GM18519 (cell line): Measurements from ENCODE around the gene GALNT7.

ENCODE experiments used
- ATAC-seq: cut with Tn5 transposase; IDR thresholded peaks from one replicate; pipeline ENCODE4 v1.9.1; 2021; ENCODE audit warnings: mild to moderate bottlenecking, moderate library complexity; ENCODE audit not compliant: unreplicated experiment, low FRiP score

Gene GALNT7

DNA sequence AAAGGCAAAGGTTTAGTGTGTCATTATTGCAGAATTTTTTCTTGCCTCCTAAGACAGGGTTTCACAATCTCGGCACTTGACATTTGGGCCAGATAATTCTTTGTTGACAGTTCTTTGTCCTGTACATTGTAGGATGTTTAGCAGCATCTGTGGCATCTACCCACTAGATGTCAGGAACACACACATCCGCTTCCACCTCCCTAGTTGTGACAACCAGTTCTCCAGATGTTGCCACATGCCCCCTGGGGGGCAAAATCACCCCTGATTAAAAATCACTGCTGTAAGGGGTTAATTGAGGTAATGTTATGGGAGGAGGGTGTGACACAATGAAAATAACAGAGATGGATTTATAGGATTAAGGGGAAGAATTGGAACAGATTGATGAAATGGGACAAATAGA lies 90.3 kb downstream of the GALNT7 start:
- ATAC-seq, result no peak

DNA sequence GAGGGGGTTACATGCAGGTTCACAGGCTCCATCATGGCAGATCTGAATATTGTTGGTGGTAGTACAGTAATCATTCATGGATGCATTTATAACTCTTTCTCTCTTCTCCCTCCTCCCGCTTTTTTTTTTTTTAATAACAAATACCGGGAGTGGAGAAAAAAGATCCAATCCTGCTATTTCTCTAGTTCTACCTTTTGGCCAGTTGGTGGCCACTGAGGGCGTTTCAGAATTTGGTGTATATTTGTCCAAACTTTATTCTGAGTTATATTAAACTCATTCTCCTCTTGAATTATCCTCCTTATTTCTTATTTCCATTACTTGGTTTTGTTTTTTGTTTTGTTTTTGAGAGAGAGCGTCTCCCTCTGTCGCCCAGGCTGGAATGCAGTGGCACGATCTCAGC lies 90.7 kb downstream of the GALNT7 start:
- no peak for ATAC-seq

DNA sequence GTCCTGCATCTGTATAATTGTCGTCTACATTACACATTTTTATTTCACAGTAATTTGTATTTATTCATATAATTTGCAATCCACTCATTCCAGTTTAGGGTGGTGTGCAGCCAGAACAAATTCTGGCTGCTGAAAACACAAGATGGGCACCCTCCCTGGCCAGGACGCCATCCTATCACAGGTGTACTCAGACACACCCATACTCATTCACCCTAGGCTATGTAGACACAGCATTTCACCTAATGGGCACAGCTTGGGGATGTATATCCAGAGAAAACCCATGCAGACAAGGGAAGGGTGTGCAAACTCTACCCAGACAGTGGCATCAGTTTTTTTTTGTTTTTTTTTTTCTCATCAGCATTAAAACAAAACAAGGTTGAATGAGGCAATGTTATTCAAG lies 92.4 kb downstream of the GALNT7 start:
- no peak for ATAC-seq

DNA sequence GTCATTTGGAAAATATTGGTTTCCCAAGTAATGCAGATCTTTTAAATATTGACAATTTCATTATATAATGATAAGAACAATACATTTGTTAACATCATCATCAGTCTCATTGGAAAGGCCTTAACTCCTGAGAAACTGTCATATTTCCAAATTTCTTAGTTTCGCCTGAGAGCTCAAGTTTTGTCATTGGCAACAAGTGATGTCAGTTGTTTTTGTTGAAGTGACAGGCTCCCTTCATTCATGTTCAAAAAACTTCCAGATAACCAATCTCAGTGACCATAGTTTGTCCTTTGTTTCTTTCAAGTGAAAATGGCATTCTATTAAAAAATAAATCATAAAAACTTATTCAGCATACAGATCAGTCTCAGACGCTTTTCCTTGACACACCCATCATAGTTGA lies 93.8 kb downstream of the GALNT7 start:
- ATAC-seq, result no peak

DNA sequence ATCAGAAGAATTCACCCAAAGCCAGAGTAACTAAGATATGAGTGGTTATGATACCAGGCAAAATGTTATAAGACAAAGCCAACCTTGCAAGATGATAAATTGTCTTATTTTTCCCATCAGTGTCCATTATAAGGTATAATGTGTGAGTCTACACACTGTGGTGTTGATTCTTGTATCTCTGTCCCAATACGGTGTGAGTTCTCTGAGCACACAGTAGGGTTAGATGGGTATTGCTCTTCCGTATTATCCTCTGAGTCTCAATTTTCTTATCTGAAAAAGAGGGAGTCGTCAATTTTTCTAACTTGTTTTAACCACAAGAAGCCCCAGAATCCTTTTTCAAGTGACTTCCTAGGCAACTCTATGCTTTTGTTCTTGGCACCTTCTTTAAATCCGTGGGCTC lies 95.6 kb downstream of the GALNT7 start:
- no peak for ATAC-seq

DNA sequence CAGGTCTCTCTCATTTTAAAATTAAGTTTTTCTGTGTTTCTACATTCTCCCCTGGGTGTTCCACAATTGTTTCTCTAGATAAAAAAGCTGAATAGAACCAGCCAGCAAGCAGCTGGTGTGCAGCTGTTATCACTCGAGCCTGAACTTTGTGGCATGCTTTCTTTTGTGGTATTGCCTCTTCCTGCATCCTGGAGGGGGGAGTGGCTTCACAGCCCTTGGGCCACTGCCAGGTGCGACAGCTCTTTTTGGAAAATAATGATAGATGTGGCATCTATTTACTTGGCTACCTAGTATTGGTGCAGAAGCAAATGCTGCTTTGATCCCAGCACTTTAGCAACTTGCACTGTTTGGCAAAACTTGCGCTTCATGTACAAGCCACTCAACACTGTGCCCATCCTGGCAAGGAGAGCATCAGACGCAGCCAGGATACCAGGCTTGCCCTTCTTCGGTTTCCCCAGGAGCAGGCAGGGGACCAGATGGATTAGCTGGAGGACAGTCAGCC lies 96.1 kb downstream of the GALNT7 start:
- peak; percentile 79 for ATAC-seq

DNA sequence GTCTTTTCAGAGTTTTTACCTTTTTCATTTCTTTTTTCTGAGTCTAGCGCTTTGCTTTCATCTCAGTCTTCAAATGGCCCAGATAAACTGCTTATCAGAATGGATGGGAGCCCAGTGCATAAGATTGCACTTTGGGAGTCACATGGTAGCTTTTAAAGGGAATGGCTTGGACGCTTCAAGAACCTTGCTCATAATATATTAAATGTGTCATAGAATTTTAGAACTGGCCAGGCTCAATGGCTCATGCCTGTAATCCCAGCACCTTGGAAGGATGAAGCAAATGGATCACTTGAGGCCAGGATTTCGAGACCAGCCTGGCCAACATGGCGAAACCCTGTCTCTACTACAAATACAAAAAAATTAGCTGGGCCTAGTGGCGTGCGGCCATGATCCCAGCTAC lies 97.1 kb downstream of the GALNT7 start:
- no peak for ATAC-seq

DNA sequence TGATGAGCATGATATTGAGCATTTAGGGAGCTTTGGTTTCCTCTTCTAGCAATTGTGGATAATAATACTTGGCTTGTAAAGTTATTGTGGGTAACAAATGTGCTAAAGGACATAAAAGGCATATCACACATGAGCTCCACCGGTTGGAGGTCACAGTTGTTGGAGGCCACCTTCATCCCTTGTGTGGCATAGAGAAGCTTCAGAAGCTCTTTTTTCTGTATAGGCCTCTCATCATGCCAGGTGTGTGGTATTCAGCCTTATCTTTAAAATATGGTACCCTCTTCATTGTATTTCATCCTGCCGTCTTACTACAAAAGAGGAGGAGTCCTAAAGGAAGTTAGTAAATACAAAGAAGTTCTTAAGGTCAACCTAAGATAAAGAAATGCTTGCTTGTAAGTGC lies 99.1 kb downstream of the GALNT7 start:
- no peak for ATAC-seq

DNA sequence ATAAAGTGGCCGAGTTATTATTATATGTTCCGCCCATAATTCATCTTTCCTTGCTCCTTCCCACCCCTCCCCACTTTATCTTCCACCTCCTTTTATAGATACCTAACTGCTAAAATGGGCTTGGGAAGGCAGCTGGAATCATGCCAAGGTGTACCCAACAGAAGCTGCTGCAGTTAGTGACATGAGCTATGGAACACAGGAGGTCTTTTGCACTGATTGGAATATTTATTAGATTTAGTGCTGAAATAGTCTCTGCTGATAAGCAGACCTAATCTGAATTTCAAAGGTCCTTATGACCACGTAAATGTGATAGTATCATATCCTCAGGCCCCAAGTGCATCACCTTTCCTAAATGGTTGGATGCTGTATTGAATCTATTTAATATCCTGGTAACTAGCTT lies 100.7 kb downstream of the GALNT7 start:
- ATAC-seq, result no peak

DNA sequence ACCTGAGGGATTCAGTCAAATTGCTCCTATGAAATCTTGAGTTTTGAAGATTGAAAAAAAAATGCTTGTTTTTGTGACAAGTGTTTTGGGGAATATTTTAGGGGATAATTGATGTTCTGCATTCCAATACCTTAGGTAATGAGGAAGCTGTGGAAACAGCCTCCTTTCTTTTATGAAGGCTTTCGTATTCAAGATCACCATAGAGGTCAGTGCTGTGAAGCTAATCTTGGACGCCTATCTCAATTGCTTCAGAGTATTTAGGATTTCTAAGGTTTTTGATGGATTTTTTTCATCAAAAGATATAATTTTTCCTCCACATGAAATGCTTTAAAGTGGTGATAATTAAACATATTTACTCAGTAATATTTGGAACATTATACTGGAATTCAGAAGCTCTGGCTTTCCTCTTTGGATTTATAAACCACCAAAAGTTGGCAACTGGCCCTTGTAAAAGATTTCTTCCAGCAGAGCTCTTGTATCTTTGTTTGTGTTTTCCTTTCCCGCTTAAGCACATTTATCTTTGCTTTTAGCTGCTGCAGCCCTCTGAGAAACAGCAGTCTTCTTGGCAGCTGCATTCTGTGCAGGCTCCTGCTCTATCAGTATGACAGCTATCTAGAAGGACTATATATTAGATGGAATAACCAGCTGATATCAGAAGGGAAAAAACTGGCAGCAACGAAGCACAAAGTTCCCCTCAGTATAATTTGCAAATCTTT lies 101.9 kb downstream of the GALNT7 start:
- no peak for ATAC-seq

DNA sequence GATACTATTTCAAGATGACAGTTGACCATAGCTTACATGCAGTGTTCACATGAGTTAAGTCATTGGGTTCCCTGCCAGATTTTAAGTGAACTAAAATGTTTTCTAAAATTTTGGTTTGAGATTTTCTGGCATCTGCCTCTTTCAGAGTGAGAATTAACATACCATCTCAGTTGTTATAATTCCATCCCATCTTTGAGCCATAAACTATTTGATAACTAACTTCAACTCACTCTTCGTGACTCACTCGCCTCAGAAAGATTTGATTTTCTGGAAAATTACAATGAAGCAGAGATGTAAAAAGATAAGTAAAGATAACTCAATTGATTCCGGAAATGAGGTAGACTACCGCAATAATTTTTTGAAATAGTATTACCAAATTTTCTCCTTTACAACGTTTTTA lies 103.7 kb downstream of the GALNT7 start:
- no peak for ATAC-seq

DNA sequence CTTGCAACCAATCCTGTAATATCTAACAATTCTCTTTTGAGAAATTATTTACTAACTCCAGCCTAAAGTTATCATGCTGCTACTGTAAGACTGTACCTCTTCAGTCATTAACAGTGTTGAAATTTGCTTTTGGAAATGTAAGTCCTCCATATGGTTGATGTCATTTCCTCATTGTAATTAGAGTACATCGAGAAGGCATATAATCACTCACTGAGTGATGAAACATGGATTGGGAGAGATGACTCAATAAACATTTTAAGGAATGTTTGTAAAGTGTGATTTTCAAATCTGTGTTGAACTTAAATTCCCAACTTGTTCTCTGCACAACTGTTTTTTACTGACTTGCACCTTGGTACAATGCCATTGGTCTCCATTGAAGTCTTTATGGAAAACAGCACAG lies 104.4 kb downstream of the GALNT7 start:
- ATAC-seq, result no peak

DNA sequence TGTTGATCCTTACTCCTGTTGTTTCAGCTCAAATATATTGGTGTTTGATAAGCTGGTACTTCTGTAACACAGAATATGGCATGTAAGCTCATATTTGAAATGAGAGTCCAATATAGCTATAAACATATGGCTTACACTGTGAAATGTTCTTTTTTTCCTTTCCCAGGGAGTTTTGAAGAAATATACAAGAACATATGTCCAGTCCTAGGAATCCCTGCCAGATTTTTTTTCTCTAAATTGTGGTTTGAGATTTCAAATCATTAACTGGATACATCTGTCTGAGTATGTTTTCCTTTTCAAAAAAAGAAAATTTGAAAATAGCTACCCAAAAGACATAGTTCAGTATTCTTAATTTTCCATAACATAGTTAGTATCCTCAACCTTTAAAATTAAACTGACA lies 105.3 kb downstream of the GALNT7 start:
- ATAC-seq, result no peak

DNA sequence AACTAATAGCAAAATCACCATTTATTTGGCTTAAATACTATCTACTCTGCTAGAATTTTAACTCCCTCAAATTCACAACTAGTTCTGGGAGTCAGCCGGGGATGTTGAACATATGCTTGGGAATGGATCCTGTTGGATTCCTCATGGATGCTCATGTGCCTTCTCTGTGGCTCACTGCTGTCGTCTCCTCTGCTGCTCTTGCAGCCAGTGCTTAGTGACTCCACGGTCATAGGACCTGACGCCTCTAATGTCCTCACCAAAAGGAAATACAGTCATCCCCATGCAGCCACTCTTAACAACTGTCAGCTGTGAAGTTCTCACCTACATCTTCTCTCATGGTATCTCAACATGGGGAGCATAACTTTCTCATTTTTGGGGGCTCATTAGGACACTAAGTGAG lies 106.1 kb downstream of the GALNT7 start:
- ATAC-seq, result no peak

DNA sequence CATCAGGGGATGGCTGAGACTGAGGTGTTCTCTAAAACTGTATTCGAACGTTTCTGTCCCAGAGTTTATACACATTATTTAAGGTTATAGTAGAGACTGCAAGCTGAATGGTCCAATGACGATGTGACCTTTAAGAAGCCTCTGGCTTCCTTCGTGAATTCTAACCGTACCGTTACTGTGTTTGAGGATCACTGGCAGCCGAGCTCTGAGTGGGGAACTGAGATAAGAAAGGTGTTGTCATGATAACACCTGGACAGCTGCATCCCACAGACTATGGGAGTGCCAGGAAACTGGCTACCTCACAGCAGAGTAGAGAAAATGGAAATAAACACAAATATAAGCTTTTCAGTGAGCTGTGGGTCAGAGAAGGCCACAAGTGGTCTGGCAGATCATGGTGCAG lies 106.5 kb downstream of the GALNT7 start:
- ATAC-seq, result no peak

DNA sequence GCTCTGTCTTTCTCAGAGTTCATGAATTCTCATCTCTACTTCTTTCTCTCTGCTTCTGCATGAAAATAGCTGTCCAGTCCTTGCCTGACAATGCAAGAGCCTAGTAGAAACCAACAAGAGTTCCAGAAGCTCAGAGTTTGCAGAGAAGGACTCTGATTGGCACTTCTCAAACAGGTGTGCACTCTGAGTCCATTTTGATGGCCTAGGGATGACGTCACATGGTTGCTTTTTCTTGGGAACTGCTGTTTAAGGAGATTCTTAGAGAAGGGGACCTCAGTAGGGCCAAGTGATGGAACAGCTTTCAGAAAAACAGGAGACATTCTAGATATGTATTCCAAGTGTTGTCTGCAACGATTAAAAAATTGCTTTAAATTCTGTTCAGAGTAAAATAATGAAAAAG lies 108.7 kb downstream of the GALNT7 start:
- ATAC-seq, result no peak

DNA sequence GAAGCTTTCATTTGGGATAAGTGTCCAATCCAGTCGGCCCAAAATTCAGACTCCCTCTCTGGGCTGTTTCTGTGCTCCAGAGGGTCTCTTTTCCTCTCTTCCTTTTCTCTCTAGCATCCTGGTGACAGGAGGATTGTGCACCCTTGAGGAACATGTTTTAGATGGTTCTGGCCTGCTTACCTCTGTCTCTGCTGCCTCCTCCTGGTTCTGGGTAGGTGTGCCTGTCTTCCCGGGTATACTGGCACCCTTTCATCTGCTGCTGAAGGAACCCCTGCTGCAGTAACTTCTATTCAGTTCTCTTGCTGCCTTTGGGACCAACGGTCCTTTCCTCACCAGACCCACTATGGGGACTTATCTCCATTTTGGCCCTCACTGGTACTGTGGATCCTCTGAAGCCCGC lies 112.4 kb downstream of the GALNT7 start:
- no peak for ATAC-seq

DNA sequence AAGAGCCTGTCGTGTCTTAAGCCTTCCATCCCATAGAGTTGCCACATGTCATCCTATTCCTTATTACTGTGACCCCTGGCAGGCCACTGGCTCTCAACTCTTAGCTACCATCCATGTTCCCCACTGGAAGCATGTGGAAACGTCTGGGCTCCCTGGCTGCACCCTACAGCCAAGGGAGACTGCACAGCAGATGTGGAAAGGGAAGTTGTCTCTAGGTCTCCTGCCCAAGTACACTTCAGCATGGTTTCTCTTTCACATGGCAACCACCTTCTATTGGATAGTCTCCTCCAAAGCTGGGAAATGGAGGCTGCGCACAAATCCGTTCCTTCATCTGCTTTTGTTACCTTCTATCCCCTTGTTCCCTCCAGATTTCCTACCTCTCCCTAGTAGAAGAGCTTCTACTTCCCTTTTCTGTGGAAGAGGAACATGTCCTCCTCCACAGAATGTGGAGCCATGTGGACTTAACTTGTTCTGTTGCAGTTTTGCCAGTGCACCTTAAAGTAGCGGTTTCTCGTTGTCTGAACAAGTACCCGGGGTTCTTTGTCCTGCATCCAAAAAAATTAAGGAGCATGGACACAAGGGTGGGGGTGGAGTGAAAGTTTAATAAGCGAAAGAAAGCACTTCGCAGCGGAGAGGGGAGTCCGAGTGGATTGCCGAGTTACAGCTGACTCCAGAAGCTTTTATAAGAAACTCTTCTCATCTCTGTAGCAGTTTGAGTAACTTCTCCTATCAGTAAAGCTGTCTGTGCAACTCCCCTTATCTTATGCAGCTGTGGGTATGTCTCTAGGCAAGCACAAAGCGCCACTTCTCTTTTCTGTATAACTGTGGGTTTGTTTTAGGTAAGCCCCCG lies 113.0 kb downstream of the GALNT7 start:
- no peak for ATAC-seq

DNA sequence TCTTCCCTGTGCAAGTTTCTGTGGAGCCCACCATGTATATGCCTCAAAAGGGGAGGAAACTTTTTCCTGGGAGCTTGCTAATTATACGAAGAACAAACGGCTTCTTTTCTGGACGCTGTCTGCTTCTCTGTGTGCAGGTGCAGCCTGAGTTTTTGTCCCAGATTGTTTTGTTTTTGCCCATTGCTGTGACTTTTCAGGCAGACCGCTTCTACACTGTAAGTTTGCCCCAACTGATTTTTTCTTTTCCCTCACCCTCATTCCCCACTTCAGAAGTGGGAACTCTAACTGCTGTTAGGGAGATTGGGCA lies 113.6 kb downstream of the GALNT7 start:
- ATAC-seq, result no peak

DNA sequence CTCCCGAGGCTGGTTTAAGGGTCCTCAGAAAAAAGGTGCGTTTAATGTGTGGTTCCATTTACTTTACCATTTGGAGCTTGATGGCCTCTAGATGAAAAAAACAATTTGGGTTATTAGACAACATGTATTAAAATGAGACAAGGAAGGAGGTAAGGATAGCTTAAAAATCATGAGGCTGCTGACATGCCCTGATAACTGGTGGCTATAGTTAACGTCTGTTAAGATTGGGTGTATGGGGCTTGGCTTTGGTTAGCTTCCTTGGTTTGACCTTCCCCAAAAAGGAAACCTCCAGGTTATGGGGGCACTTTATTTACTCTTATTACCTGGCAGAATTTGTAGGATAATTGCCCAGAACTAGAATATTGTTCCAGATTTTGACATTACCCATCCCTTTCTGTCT lies 114.0 kb downstream of the GALNT7 start:
- ATAC-seq, result no peak

DNA sequence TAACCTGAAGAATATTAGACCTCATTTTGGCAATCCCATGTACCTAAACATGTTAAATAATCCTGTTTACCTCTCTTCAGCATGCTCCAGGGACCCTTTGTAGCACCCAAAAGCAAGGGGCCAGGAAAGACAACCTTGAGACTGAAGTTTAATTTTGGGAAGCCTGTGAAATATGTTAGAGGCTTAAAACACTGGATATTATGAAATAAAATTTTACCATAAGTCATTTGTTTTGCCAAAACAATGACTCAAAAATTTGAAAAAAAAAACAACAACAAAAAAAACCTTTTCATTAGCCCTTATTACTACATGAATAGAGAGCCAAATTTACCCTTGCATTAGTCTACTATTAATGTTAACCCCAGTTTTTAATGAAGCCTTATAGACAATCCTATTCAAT lies 115.9 kb downstream of the GALNT7 start:
- ATAC-seq, result no peak

DNA sequence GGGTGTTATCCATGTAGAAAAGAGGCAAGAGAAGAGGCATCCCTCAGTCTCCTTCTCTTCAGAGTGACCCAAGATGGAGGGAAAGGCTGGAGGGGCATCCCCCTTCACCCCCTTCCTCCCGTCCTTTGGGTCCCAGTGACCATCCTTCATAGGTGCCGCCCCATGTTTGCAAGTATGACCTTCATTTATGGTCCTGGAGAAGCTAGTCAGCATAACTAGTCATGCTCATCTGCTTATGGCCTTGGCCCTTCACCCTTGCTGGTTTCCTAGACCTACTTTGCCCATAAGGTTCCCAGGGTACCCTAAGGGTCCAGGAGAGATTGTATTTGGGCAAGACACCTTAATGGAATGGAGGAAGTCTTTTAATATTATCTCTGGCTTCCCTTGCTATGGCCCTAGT lies 118.9 kb downstream of the GALNT7 start:
- no peak for ATAC-seq
